ENCODE data around the gene RAD51C. TPM values are rescaled to one million over a fixed set of nuclear protein-coding genes. Genes with fewer than 3 reads are reported as not detected.

The RAD51C gene
- total and polyA plus RNA-seq, 9 of the 15 experiments (the other 6 are each of a cell fraction or from before 2014, with no cell fraction given): 93.9 to 341 (median 135) TPM

DNA sequence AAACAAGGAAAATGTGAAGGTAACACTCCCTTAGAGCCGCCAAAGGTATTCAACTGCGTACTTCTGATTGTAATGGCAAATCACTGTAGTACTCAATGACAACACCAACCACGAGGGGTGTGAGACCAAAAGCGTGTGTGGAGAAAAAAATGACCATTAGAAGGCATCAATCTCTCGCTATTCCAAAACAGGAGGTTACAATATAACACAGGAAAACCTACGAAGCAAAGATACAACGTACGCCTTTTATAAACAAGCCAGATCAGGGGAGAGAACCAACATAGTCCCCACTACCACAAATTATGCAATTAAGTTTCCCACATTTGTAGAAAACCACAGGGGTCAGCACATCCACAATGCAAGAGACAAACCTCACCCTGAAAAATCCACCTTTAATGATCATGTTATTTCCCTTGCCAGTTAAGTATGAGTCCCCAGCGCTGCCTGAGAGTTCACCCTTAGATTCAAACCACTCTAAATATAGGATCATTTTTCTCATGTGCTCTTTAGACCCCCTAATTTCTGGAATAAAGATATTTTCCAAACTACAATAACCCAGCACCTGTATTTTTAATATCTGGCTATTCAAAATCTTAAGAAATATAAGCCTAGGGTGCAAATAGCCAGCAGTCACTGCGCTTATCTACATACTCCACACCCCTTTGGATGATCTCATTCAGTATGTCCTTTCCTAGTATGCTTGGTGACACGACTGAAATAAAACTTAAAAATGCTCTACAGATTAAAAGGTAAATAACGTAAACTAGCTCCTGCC, 13.0 kb upstream of the RAD51C start (continued):
- TF ChIP-seq BRCA1 (IDR thresholded peaks at IDR 0.05) (no peak; the same call in 1 of the 2 replicates), BRCA1 (CRISPR knock-in tag; IDR thresholded peaks at IDR 0.05) (no peak), RAD51 (IDR thresholded peaks at IDR 0.05; ENCODE audit: borderline replicate concordance, low read depth) (peak; percentile 35; the same call in 1 of the 2 replicates), JUND (IDR thresholded peaks at IDR 0.05; ENCODE audit: borderline replicate concordance, low read depth, low read length) (peak; percentile 86), JUND (tag; IDR thresholded peaks at IDR 0.05; ENCODE audit: borderline replicate concordance, low read depth, low read length) (peak; percentile 92), NFATC3 (IDR thresholded peaks at IDR 0.05) (peak; percentile 93), CBFA2T3 (IDR thresholded peaks at IDR 0.05) (peak; percentile 67), CBFB (CRISPR knock-in tag; IDR thresholded peaks at IDR 0.05) (peak; percentile 71), KDM4B (IDR thresholded peaks at IDR 0.05; ENCODE audit: borderline replicate concordance in 2 of 2, low read depth in 1 of 2) (peak; percentile 88 to 100; a peak in 3 of 4 replicates), ZNF253 (CRISPR knock-in tag; conservative IDR thresholded peaks at IDR 0.05) (peak; percentile 100), RBM17 (IDR thresholded peaks at IDR 0.05; ENCODE audit: borderline replicate concordance, low read depth, low read length) (peak; percentile 96; the same call in 1 of the 2 replicates), ZNF77 (CRISPR knock-in tag; IDR thresholded peaks at IDR 0.05) (peak; percentile 100), SRSF9 (IDR thresholded peaks at IDR 0.05; ENCODE audit: borderline replicate concordance, low read depth, low read length) (no peak), TFAM (CRISPR knock-in tag; conservative IDR thresholded peaks at IDR 0.05) (no peak), ZNF41 (CRISPR knock-in tag; conservative IDR thresholded peaks at IDR 0.05) (peak; percentile 99), TCF3 (CRISPR knock-in tag; IDR thresholded peaks at IDR 0.05) (peak; percentile 48)
- TF ChIP-seq, protein P1, sequence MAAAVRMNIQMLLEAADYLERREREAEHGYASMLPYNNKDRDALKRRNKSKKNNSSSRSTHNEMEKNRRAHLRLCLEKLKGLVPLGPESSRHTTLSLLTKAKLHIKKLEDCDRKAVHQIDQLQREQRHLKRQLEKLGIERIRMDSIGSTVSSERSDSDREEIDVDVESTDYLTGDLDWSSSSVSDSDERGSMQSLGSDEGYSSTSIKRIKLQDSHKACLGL (CRISPR knock-in tag; IDR thresholded peaks at IDR 0.05; ENCODE audit: borderline replicate concordance, poor library complexity, severe bottlenecking): peak; percentile 67
- TF ChIP-seq, protein P2, sequence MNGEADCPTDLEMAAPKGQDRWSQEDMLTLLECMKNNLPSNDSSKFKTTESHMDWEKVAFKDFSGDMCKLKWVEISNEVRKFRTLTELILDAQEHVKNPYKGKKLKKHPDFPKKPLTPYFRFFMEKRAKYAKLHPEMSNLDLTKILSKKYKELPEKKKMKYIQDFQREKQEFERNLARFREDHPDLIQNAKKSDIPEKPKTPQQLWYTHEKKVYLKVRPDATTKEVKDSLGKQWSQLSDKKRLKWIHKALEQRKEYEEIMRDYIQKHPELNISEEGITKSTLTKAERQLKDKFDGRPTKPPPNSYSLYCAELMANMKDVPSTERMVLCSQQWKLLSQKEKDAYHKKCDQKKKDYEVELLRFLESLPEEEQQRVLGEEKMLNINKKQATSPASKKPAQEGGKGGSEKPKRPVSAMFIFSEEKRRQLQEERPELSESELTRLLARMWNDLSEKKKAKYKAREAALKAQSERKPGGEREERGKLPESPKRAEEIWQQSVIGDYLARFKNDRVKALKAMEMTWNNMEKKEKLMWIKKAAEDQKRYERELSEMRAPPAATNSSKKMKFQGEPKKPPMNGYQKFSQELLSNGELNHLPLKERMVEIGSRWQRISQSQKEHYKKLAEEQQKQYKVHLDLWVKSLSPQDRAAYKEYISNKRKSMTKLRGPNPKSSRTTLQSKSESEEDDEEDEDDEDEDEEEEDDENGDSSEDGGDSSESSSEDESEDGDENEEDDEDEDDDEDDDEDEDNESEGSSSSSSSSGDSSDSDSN (IDR thresholded peaks at IDR 0.05; ENCODE audit: borderline replicate concordance in 1 of 2, low read depth in 2 of 2, low read length in 2 of 2): no peak
- TF ChIP-seq, protein P3, sequence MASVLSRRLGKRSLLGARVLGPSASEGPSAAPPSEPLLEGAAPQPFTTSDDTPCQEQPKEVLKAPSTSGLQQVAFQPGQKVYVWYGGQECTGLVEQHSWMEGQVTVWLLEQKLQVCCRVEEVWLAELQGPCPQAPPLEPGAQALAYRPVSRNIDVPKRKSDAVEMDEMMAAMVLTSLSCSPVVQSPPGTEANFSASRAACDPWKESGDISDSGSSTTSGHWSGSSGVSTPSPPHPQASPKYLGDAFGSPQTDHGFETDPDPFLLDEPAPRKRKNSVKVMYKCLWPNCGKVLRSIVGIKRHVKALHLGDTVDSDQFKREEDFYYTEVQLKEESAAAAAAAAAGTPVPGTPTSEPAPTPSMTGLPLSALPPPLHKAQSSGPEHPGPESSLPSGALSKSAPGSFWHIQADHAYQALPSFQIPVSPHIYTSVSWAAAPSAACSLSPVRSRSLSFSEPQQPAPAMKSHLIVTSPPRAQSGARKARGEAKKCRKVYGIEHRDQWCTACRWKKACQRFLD (CRISPR knock-in tag; IDR thresholded peaks at IDR 0.05): peak; percentile 89; the same call in 1 of the 2 replicates
- TF ChIP-seq, protein P4, sequence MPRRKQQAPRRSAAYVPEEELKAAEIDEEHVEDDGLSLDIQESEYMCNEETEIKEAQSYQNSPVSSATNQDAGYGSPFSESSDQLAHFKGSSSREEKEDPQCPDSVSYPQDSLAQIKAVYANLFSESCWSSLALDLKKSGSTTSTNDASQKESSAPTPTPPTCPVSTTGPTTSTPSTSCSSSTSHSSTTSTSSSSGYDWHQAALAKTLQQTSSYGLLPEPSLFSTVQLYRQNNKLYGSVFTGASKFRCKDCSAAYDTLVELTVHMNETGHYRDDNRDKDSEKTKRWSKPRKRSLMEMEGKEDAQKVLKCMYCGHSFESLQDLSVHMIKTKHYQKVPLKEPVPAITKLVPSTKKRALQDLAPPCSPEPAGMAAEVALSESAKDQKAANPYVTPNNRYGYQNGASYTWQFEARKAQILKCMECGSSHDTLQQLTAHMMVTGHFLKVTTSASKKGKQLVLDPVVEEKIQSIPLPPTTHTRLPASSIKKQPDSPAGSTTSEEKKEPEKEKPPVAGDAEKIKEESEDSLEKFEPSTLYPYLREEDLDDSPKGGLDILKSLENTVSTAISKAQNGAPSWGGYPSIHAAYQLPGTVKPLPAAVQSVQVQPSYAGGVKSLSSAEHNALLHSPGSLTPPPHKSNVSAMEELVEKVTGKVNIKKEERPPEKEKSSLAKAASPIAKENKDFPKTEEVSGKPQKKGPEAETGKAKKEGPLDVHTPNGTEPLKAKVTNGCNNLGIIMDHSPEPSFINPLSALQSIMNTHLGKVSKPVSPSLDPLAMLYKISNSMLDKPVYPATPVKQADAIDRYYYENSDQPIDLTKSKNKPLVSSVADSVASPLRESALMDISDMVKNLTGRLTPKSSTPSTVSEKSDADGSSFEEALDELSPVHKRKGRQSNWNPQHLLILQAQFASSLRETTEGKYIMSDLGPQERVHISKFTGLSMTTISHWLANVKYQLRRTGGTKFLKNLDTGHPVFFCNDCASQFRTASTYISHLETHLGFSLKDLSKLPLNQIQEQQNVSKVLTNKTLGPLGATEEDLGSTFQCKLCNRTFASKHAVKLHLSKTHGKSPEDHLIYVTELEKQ (CRISPR knock-in tag; IDR thresholded peaks at IDR 0.05): peak; percentile 90

Measured in K562 (cell line).